Left lung (tissue), 10 donors: ENCODE results near the gene STOM. TPM values are rescaled to one million over a fixed set of nuclear protein-coding genes. Genes with fewer than 3 reads are reported as not detected.

ENCODE experiments used
- ATAC-seq: fragments of 200-7000 bp; cut with Tn5 transposase; one replicate; pipeline ENCODE4 v1.9.1; 2020; ENCODE audit warnings: moderate library complexity
- DNase-seq, 4 donors: peaks; one replicate each; pipeline ENCODE4 v3.0.0-alpha.2; 2013 to 2020
- H3K27ac ChIP-seq, 2 donors: fragments of 200-600 bp; sonication (generic) in 1 of 2; one replicate each; pipeline versions ENCODE4 v1.5.0 to v1.8.0; 2020 to 2021
- H3K27me3 ChIP-seq, 2 donors: fragments of 200-600 bp; sonication (generic) in 1 of 2; one replicate each; pipeline versions ENCODE4 v1.5.0 to v1.8.0; 2020 to 2021
- H3K36me3 ChIP-seq, 2 donors: fragments of 200-600 bp; sonication (generic) in 1 of 2; one replicate each; pipeline versions ENCODE4 v1.5.0 to v1.8.0; 2020 to 2021
- H3K4me1 ChIP-seq, 2 donors: fragments of 200-600 bp; one replicate each; pipeline ENCODE4 v1.8.0; 2021
- H3K4me3 ChIP-seq, 2 donors: fragments of 200-600 bp; sonication (generic) in 1 of 2; one replicate each; pipeline versions ENCODE4 v1.5.0 to v1.8.0; 2020 to 2021; ENCODE audit warnings: mild to moderate bottlenecking in 1 of 2
- H3K9me3 ChIP-seq, 2 donors: fragments of 200-600 bp; sonication (generic) in 1 of 2; one replicate each; pipeline versions ENCODE4 v1.5.0 to v1.8.0; 2020 to 2021
- intact Hi-C, 2 donors: fragments of 100-400 bp; cut with DNase I; formaldehyde crosslinking; loops; one replicate each; pipeline versions ENCODE4 v1.11.2 to v1.14.2; 2022
- polyA plus RNA-seq, 6 donors: library from polyadenylated mRNA; unstranded; fragments of 120-200 nt; gene quantifications; one replicate each; pipeline ENCODE4 v1.2.1, GENCODE V29; 2013; ENCODE audit not compliant: insufficient read length in 6 of 6
- total RNA-seq, 2 donors: library from RNA; stranded (reverse); fragmentation: NEBNext Ultra II Directional; extraction: Animal tissue kit (Norgen Biotek cat#: 25700); gene quantifications; one replicate each; pipeline ENCODE4 v1.2.1, GENCODE V29; 2021
- TF ChIP-seq, protein P1 (sequence below), 2 donors: fragments of 200-600 bp; sonication (generic) in 1 of 2; IDR thresholded peaks; one replicate each; pipeline versions ENCODE4 v1.5.0 to v1.8.0; 2021; ENCODE audit warnings: antibody characterized with exemption in 2 of 2
- donor health status: DM: no; HTN: yes; CAD: no.
- donor health status: DM: no; HTN: no; CAD: no.

The STOM gene
- total and polyA plus RNA-seq, 8 donors, result 99.8 to 576 (median 114) TPM

DNA sequence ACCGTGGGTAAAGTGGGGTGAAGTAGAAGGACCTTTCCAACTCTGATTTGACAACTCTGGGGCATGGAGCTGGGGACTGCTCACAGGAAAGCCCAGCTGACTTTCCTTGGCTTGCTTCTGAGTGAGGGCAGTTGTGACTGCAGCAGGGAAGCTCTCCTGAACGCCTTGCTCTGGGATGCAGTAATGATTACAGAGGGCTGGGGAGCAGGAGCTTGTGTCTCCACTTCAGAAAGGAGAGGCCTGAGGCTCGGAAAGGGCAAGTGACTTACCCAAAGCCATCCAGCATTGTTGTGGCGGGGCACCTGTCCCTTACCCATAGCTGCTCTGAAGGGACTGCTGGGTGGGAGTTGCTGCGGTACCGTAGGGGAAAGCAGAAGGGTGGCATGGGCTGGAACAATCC lies 60.9 kb downstream of the STOM start:
- no peak overlapping the region for H3K4me3 ChIP-seq
- peaks cover 0 to 94% of the 10 kb centered on the region in 2 donors for H3K36me3 ChIP-seq
- peak overlapping the region in 1 of 2 donors; percentile 2 for H3K27ac ChIP-seq
- peaks cover 0 to 17% of the 10 kb centered on the region in 2 donors for H3K4me1 ChIP-seq
- no peaks in the 10 kb centered on the region for H3K27me3 ChIP-seq
- ATAC-seq (no peak), DNase-seq (peak in 1 of 4 donors; percentile 22)
- H3K9me3 ChIP-seq, result no peaks in the 10 kb centered on the region
- TF ChIP-seq, protein P1, sequence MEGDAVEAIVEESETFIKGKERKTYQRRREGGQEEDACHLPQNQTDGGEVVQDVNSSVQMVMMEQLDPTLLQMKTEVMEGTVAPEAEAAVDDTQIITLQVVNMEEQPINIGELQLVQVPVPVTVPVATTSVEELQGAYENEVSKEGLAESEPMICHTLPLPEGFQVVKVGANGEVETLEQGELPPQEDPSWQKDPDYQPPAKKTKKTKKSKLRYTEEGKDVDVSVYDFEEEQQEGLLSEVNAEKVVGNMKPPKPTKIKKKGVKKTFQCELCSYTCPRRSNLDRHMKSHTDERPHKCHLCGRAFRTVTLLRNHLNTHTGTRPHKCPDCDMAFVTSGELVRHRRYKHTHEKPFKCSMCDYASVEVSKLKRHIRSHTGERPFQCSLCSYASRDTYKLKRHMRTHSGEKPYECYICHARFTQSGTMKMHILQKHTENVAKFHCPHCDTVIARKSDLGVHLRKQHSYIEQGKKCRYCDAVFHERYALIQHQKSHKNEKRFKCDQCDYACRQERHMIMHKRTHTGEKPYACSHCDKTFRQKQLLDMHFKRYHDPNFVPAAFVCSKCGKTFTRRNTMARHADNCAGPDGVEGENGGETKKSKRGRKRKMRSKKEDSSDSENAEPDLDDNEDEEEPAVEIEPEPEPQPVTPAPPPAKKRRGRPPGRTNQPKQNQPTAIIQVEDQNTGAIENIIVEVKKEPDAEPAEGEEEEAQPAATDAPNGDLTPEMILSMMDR (IDR thresholded peaks at IDR 0.05), result no peak
- intact Hi-C loops, result loop anchor here in 1 of 2 donors (10.0 kb wide), 1 partner anchor 94 kb away; no protein-coding TSS in a partner anchor

DNA sequence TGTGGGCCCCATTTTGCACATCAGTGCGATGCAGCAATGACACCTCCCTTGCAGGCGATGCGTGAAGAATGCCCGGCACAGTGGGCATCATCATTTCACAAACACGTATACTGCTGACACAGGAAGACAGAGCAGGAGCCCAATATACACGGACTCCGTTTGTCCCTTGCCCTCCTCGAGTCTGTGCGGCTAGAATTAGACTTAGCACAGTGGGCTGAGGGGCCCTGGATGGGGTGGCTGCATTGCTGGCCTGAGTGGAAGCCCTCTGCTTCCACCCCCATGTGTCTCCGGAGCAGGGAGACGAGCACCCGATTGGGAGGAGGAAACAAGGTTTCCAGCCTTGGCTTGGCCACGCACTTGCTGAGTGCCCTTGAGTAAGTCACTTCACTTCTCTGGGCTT lies 61.3 kb downstream of the STOM start:
- H3K9me3 ChIP-seq, result no peaks in the 10 kb centered on the region
- H3K36me3 ChIP-seq, result peaks cover 0 to 94% of the 10 kb centered on the region in 2 donors
- intact Hi-C loops, result loop anchor here in 1 of 2 donors (10.0 kb wide), 1 partner anchor 94 kb away; no protein-coding TSS in a partner anchor
- TF ChIP-seq, protein P1 (IDR thresholded peaks at IDR 0.05), result no peak
- DNase-seq (peak in 1 of 4 donors; percentile 7), ATAC-seq (no peak)
- no peaks in the 10 kb centered on the region for H3K27me3 ChIP-seq
- H3K4me1 ChIP-seq, result peaks cover 0 to 20% of the 10 kb centered on the region in 2 donors
- H3K4me3 ChIP-seq, result no peak overlapping the region
- H3K27ac ChIP-seq, result peak overlapping the region in 1 of 2 donors; percentile 2

DNA sequence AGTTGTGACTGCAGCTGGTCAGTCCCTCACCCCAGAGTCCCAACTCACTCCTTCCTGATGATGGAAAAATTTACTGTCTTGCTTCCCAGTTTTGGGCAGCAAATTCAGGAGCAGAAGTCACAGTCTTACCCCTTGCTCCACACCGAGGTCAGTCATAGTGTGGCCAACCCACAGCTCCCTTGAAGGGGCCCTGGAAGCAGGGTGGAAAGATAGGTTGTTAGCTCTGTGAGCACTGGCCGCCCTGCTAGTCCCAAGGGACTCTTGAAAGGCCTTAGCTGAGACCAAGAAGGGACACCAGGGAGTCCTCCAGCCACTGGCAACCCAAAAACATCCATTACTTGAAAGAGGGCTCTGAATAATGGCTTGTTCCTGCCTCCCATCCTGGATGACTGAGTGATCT lies 62.1 kb downstream of the STOM start:
- ATAC-seq, result no peak
- intact Hi-C loops, result loop anchor here in 1 of 2 donors (10.0 kb wide), 1 partner anchor 93 kb away; no protein-coding TSS in a partner anchor
- no peaks in the 10 kb centered on the region for H3K27me3 ChIP-seq
- peak in 1 of 4 donors; percentile 11 for DNase-seq
- H3K4me1 ChIP-seq, result peaks cover 0 to 26% of the 10 kb centered on the region in 2 donors
- no peak overlapping the region for H3K27ac ChIP-seq
- H3K36me3 ChIP-seq, result peaks cover 0 to 94% of the 10 kb centered on the region in 2 donors
- TF ChIP-seq, protein P1 (IDR thresholded peaks at IDR 0.05), result no peak
- no peak overlapping the region for H3K4me3 ChIP-seq
- no peaks in the 10 kb centered on the region for H3K9me3 ChIP-seq

DNA sequence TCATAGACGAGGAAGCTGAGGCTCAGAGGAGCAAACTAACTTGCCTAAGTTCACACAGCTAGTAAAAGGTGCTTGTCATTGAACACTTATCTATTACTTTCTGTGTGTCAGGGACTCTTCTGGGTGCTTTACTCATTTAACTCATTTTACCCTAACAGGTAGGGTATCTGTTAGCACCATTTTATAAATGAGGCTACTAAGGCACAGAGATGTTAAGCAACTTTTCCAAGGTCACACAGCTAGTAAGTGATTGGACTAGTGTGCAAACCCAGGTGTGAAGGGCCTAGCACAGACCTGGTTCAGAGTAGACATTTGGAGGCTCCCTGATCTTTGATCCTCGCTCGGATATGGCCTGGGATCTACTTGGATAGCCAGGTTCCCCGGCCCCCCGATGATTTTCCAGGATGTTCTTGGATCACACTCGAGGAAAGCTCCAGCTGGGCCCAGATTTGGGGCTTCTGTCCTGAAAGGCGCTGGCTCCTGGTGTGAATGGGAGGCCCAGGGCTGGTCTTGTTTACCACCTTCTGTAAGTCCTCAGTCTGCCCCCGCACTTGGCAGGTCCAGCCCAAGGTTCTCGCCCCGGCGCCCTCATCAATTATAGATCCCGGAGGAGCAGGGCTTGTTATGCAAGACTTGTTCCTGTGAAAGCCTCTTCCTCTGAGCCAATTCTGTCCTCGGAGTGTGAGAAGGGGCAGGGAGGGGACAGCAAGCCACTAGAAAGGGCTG lies 64.6 kb downstream of the STOM start:
- DNase-seq (peak in 1 of 4 donors; percentile 31), ATAC-seq (no peak)
- Histone ChIP-seq H3K27ac (no peak overlapping the region), H3K9me3 (no peaks in the 10 kb centered on the region), H3K4me3 (no peak overlapping the region), H3K36me3 (peaks cover 0 to 83% of the 10 kb centered on the region in 2 donors), H3K4me1 (peaks cover 0 to 37% of the 10 kb centered on the region in 2 donors), H3K27me3 (no peaks in the 10 kb centered on the region)
- intact Hi-C loops, result loop anchor here in 1 of 2 donors (10.0 kb wide), 1 partner anchor 91 kb away; no protein-coding TSS in a partner anchor
- TF ChIP-seq, protein P1 (IDR thresholded peaks at IDR 0.05), result no peak

DNA sequence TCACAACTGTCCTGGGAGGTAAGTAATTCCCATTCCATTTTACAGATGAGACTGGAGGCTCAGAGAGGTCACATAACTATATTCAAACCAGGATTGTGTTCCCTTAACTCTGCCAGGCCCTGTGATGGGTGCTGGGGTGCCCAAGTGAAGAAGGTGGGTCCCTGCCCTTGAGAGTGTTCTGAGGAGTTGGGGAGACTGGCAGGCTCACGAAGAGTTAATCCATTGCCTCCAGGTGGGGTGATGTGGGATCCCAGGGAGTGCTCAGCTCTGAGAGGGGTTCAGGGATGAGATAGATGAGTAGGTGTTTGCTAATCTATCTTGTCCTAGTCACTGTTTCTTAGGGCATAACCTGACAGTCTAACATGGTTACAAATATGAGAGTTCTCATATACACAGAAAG lies 65.3 kb downstream of the STOM start:
- Histone ChIP-seq H3K27ac (no peak overlapping the region), H3K9me3 (no peaks in the 10 kb centered on the region), H3K4me1 (peaks cover 0 to 44% of the 10 kb centered on the region in 2 donors), H3K27me3 (no peaks in the 10 kb centered on the region), H3K36me3 (peaks cover 0 to 78% of the 10 kb centered on the region in 2 donors), H3K4me3 (no peak overlapping the region)
- intact Hi-C loops, result loop anchor here in 1 of 2 donors (10.0 kb wide), 1 partner anchor 90 kb away; no protein-coding TSS in a partner anchor
- DNase-seq (peak in 1 of 4 donors; percentile 7), ATAC-seq (no peak)
- TF ChIP-seq, protein P1 (IDR thresholded peaks at IDR 0.05), result no peak
